Activated naive CD4-positive, alpha-beta T cell treated with anti-CD3 and anti-CD28 coated beads, Interleukin-2, amount 50 U/mL, for 72 hours (primary cell): Measurements from ENCODE around the gene GOLGA1. TPM values are rescaled to one million over a fixed set of nuclear protein-coding genes. Genes with fewer than 3 reads are reported as not detected.

Experiments
- ATAC-seq, 2 donors: fragments of 150-1000 bp; cut with Tn5 transposase; 2 replicates each; pipeline ENCODE4 v1.10.0; 2021; ENCODE audit warnings: mild to moderate bottlenecking in 2 of 2, moderate library complexity in 2 of 2
- DNase-seq, 2 donors: peaks; one replicate each; pipeline ENCODE4 v3.0.0; 2021 to 2022; ENCODE audit warnings: low spot score in 2 of 2
- H3K27ac Mint-ChIP-seq, 2 donors: one replicate each; pipeline ENCODE4 v1.8.0; 2022; ENCODE audit warnings: mild to moderate bottlenecking in 2 of 2, mixed read lengths in 2 of 2
- H3K36me3 Mint-ChIP-seq, 2 donors: one replicate each; pipeline ENCODE4 v1.8.0; 2022; ENCODE audit warnings: mixed read lengths in 2 of 2
- H3K9me3 Mint-ChIP-seq, 2 donors: one replicate each; pipeline ENCODE4 v1.8.0; 2022; ENCODE audit warnings: mixed read lengths in 2 of 2
- total RNA-seq, 2 donors: library from RNA; stranded (reverse); gene quantifications; one replicate each; pipeline ENCODE4 v1.2.3, GENCODE V29; 2022

The GOLGA1 gene
- total RNA-seq, 2 donors from 2014 or later, result 22.5 to 22.7 TPM

- Mint-ChIP-seq H3K9me3 (no peaks in the 10 kb centered on the region), H3K36me3 (peaks cover 21 to 33% of the 10 kb centered on the region in 2 donors), H3K27ac (peak overlapping the region in 1 of 2 donors; percentile 97)
- no peak for ATAC-seq
- no peak for DNase-seq
Observed at GRCh38 chr9:124877021-124877782, 63.7 kb downstream of the GOLGA1 start.

GRCh38 chr9:124875501-124875900 is 65.4 kb downstream of the GOLGA1 start:
- no peak for ATAC-seq
- DNase-seq, result no peak
- H3K36me3 Mint-ChIP-seq, result peaks cover 36 to 50% of the 10 kb centered on the region in 2 donors
- no peaks in the 10 kb centered on the region for H3K9me3 Mint-ChIP-seq
- peak overlapping the region in 1 of 2 donors; percentile 72 for H3K27ac Mint-ChIP-seq

- ATAC-seq, result no peak
- DNase-seq, result no peak
- Mint-ChIP-seq H3K36me3 (peaks cover 45 to 60% of the 10 kb centered on the region in 2 donors), H3K27ac (peak overlapping the region; percentile 44 to 96), H3K9me3 (no peaks in the 10 kb centered on the region)
Observed at GRCh38 chr9:124873664-124874063, 67.2 kb downstream of the GOLGA1 start.

GRCh38 chr9:124871156-124871561 is 69.7 kb downstream of the GOLGA1 start:
- peaks cover 50 to 65% of the 10 kb centered on the region in 2 donors for H3K36me3 Mint-ChIP-seq
- H3K27ac Mint-ChIP-seq, result peak overlapping the region; percentile 98 to 99
- H3K9me3 Mint-ChIP-seq, result no peaks in the 10 kb centered on the region
- ATAC-seq, result no peak
- no peak for DNase-seq

GRCh38 chr9:124870723-124871122 is 70.2 kb downstream of the GOLGA1 start:
- ATAC-seq, result no peak
- H3K9me3 Mint-ChIP-seq, result no peaks in the 10 kb centered on the region
- DNase-seq, result peak in 1 of 2 donors; percentile 22

GRCh38 chr9:124869986-124870560 is 70.8 kb downstream of the GOLGA1 start:
- peaks cover 45 to 60% of the 10 kb centered on the region in 2 donors for H3K36me3 Mint-ChIP-seq
- DNase-seq, result peak; percentile 86 to 93
- peak overlapping the region; percentile 98 to 99 for H3K27ac Mint-ChIP-seq
- peak; percentile 67 to 75 for ATAC-seq
- H3K9me3 Mint-ChIP-seq, result no peaks in the 10 kb centered on the region

More at GRCh38 chr9:124870723-124871122, 70.2 kb downstream of the GOLGA1 start:
- Mint-ChIP-seq H3K36me3 (peaks cover 50 to 65% of the 10 kb centered on the region in 2 donors), H3K27ac (peak overlapping the region; percentile 98 to 99)

GRCh38 chr9:124869466-124869985 is 71.4 kb downstream of the GOLGA1 start:
- Mint-ChIP-seq H3K9me3 (no peaks in the 10 kb centered on the region), H3K36me3 (peaks cover 40 to 54% of the 10 kb centered on the region in 2 donors), H3K27ac (peak overlapping the region; percentile 98 to 99)
- DNase-seq, result peak; percentile 14 to 60
- peak in 1 of 2 donors; percentile 14 for ATAC-seq

GRCh38 chr9:124868511-124869465 is 72.1 kb downstream of the GOLGA1 start:
- Mint-ChIP-seq H3K27ac (peak overlapping the region; percentile 98 to 99), H3K36me3 (peaks cover 40 to 53% of the 10 kb centered on the region in 2 donors), H3K9me3 (no peaks in the 10 kb centered on the region)
- ATAC-seq (peak; percentile 74 to 76), DNase-seq (peak; percentile 94)

GRCh38 chr9:124863371-124863871 is 77.5 kb downstream of the GOLGA1 start:
- DNase-seq (no peak), ATAC-seq (no peak)
- Mint-ChIP-seq H3K36me3 (peaks cover 38% of the 10 kb centered on the region in 2 donors), H3K27ac (no peak overlapping the region), H3K9me3 (no peaks in the 10 kb centered on the region)

- Mint-ChIP-seq H3K27ac (peak within 1 kb of the TSS; percentile 98), H3K36me3 (peaks cover 37 to 38% of the 10 kb centered on the region in 2 donors), H3K9me3 (no peaks in the 10 kb centered on the region)
- ATAC-seq (peak; percentile 97), DNase-seq (peak; percentile 96)
Observed at GRCh38 chr9:124861342-124862229, 79.3 kb downstream of the GOLGA1 start, which contains the start of the genes ARPC5L and RPL35. ARPC5L (plus strand) TSS chr9:124862130; CDS start chr9:124869291, 7,161 bp downstream. RPL35 (minus strand) TSS chr9:124861957; CDS start chr9:124861912, 45 bp downstream.

GRCh38 chr9:124860582-124861341 is 80.1 kb downstream of the GOLGA1 start:
- Mint-ChIP-seq H3K36me3 (peaks cover 37 to 38% of the 10 kb centered on the region in 2 donors), H3K9me3 (no peaks in the 10 kb centered on the region), H3K27ac (peak overlapping the region; percentile 98)
- no peak for ATAC-seq
- no peak for DNase-seq

GRCh38 chr9:124859803-124860581 is 80.9 kb downstream of the GOLGA1 start:
- H3K36me3 Mint-ChIP-seq, result peaks cover 37 to 38% of the 10 kb centered on the region in 2 donors
- DNase-seq (no peak), ATAC-seq (no peak)
- H3K9me3 Mint-ChIP-seq, result no peaks in the 10 kb centered on the region
- H3K27ac Mint-ChIP-seq, result peak overlapping the region; percentile 98

GRCh38 chr9:124858330-124859046 is 82.4 kb downstream of the GOLGA1 start:
- H3K27ac Mint-ChIP-seq, result peak overlapping the region; percentile 86 to 98
- DNase-seq (no peak), ATAC-seq (no peak)
- peaks cover 37 to 38% of the 10 kb centered on the region in 2 donors for H3K36me3 Mint-ChIP-seq
- H3K9me3 Mint-ChIP-seq, result no peaks in the 10 kb centered on the region
